Measurements from ENCODE around the gene PLA2G4B.

PLA2G4B gene

DNA sequence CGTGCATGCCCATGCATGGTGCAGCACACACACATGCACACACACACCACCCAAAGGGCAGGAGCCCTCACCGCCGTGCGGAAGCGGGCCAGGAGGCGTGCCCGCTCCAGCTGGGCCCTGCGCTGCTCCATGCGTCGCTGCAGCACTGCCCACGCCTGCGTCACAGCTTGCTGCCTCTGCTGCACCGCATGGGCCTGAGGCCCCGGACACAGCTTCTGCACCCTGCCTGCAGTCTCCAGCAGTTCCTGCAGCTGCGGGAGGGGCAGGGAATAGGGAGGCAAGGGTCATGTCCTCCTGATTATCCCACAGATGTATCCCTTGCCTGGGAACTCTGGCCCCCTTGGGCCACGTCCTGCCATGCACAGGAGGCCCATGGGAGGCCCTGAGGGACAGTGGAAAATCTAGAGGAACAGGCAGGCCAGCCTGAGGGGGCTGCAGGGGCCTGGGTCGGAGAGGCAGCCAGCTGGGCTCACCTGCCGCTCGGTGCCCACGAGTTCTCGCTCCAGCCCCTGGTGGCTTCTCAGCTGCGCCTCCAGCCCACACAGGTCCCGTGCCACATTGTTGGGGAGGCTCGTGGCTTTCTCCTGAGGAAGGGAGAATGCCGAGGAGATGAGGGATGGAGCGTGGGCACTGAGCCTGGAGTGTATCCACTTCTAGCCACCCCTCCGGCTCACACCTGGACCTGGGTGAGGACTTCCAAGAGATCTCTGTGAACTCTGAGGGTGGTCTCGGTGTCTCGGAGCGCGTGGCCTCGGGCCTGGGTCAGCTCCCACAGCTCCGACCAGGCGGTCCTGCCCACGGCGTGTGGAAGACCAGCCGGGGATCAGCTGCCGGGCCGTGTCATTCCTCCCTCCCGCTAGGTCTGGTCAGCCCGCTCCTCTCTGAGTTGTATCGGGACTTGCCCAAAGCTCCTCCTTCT is 31.4 kb downstream of the PLA2G4B start:
- DNase-seq (ENCODE audit: low read depth): no peak

DNA sequence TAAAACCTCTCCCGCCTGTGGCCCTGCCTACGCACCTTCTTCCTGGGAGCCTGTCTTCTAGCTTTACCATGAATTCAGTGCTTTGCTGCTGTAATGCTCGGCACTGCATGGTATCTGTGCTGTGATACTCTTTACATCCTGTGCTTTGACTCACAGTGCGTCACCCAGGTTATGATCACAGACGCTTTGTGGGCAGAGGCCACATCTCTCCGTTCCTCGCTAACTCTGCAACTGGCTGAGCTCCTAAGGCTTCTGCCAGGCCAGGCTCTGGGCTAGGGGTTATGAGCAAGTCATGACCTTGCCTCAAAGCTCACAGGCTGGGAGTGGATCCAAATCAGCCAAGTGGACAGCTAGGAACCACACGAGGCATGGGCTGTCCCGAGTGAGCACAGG is 32.0 kb downstream of the PLA2G4B start:
- DNase-seq (ENCODE audit: low read depth): peak; percentile 39

GRCh38 chr15:41871175-41871905 is 32.7 kb downstream of the PLA2G4B start:
- DNase-seq (ENCODE audit: low read depth): no peak

- DNase-seq (ENCODE audit: low read depth): no peak
Observed at GRCh38 chr15:41872166-41872747, 33.6 kb downstream of the PLA2G4B start.

- DNase-seq (ENCODE audit: low read depth): no peak
Observed at GRCh38 chr15:41873711-41874110, 35.1 kb downstream of the PLA2G4B start.

DNA sequence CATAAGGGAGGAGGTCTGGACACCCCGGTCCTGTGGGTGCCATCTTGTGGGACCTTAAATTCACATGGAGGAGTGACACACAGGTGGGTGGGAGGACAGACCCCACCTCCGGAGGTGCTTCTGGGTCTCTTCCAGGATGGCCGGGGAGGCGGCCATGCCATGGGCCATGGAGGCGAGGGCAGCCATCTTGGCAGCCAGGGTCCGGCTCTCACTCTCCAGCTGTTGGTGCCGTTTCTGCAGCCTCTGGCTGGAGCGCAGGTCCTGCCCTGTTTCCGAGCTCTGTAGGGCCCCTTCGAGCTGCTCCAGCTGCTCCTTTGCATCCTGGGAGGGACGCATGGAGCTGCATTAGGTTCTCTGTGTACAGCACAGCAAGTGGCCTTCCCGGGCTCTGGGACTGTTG is 36.1 kb downstream of the PLA2G4B start:
- no peak for DNase-seq (ENCODE audit: low read depth)

DNA sequence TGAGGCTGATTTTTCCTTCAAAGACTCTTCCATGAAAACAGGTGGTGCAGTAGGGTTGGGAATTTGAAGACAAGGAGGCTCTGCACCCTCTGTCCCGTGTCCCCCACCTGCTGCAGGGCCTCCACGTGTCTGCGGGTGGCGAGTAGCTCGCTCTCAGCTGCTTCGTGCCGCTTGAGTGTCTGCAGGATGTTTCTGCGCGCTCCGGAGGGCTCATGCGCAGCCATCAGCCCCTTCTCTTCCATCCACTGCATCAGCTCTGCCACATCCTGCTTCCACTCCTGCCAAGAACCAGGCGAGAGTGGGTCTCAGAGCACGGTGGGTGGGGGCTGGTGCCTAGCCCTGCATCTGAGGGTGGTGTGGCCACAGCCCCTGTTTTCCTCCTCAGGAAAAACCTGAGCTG is 37.4 kb downstream of the PLA2G4B start:
- no peak for DNase-seq (ENCODE audit: low read depth)

- DNase-seq (ENCODE audit: low read depth): no peak
Observed at GRCh38 chr15:41876689-41877088, 38.0 kb downstream of the PLA2G4B start.

DNA sequence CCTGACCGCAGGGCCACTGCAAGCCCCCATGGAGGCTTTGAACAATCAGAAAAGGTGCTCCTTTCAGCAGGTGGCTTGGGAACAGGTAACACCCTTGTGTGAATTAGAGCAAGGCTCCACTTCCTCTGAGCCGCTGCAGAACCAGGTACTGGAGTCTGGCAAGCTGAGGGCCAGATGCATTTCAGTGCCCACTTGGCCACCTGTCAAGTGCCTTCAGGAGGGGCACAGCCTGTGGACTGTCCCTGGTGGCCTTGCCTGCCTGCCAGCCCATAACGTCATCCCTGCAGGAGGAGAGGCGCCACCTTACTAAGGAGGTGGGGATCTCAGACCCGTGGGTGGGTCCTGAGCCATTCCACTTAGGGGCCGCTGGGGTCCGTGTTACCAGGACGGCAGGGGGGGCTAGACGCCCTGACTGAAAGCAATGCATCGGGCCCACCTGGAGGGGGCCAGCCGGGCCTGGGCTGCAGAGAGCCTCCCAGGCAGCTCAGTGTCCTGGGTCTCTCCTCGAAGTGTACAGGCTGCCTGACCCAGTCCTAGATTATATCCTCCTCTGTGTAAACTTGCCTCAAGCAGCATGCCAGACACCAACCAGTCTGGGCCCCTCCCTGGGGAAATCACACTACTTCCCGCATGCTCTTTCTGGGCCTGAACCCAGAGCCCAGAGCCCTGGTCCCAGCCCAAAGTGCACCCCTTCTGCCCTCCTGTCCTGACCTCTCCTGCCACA is 39.1 kb downstream of the PLA2G4B start:
- no peak for DNase-seq (ENCODE audit: low read depth)

DNA sequence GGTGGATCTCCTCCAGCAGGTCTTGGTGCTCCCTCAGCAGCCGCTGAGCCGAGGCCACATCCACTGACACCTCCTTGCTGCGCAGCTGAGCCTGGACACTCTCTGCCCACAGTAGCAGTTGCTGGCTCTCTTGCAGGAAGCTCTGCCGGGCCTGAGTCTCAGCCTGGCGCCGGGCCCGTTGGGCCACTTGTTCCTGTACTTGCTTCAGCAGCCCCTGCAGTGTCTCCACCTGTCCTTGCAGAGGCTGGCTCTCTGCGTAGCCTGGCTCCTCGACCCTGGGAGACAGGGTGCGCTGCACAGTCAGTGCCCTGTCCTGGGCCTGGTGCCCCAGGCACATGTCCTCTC is 39.7 kb downstream of the PLA2G4B start:
- DNase-seq (ENCODE audit: low read depth): no peak

GRCh38 chr15:41879321-41879845 is 40.7 kb downstream of the PLA2G4B start:
- no peak for DNase-seq (ENCODE audit: low read depth)

GRCh38 chr15:41880156-41880877 is 41.7 kb downstream of the PLA2G4B start:
- DNase-seq (ENCODE audit: low read depth): no peak

DNA sequence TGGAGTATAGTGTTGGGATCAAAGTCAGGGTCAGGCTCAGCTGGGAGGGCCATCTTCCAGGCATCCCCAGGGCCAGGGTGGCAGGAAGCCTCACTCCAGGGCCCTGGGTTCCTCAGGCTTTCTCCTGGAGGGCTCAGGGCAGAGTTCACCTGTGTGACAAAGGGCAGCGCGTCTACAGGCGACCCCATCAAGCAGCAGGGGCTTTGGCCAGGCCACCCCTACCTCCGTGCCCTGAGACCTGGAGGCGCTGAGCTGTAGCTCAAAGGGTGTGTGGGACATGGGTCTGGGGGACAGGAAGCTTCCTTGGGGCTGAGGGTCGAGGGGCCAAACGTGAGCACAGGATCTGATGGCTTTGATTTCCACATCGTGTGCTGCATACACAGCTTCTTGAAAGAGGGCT is 42.4 kb downstream of the PLA2G4B start:
- no peak for DNase-seq (ENCODE audit: low read depth)

DNA sequence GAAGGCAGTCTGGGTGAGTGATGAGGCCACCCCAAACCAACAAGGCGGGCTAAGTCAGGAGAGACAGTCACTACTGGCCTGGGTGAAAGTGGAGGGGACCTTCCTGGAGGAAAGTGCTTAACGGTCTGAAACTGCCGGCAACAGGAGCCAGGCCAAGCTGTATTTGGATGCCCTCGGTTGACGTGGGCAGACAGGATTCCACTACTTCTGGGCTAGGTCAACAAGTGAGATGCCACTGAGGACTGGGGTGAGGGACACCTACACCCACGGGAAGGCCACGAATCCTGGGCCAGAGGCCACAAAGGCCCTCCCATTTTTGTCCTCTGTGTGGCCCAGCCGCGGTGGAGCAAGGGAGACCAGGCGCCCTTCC is 42.9 kb downstream of the PLA2G4B start:
- no peak for DNase-seq (ENCODE audit: low read depth)

DNA sequence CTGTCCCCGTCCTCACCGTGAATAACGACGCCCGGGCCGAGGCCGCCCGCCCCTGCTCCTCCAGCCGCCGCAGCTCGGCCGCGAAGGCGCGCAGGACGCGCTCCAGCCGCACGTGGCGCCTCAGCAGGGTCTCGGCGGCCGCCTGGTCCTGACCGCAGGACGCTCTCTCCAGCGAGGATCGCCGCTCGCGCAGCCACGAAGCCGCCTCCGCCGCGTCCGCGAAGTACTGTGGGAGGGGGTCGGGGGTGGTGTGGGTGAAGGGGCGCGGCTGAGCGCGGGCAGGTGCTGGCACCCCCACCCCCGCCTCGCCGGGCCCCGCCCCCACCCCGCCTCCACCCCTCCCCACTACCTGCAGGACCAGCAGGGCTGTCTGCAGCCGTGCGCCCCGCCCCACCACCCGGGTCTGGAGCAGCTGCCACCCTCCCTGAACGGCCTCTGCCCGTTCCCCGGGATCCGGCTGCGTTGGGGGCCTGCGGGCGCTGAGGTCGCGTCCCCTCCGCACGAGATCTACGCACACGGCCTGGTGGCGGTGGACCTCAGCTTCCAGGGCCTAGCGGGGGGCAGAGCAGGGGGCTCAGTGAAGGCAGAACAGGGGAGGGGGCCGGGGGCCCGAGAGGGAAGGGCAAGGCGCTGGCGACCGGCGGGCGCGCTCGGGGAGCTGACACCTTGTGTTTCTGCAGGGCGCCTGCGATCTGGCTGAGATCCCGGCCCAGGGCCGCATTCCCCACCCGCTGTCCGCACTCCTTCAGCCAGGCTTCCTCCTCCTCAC is 43.5 kb downstream of the PLA2G4B start:
- no peak for DNase-seq (ENCODE audit: low read depth)

DNA sequence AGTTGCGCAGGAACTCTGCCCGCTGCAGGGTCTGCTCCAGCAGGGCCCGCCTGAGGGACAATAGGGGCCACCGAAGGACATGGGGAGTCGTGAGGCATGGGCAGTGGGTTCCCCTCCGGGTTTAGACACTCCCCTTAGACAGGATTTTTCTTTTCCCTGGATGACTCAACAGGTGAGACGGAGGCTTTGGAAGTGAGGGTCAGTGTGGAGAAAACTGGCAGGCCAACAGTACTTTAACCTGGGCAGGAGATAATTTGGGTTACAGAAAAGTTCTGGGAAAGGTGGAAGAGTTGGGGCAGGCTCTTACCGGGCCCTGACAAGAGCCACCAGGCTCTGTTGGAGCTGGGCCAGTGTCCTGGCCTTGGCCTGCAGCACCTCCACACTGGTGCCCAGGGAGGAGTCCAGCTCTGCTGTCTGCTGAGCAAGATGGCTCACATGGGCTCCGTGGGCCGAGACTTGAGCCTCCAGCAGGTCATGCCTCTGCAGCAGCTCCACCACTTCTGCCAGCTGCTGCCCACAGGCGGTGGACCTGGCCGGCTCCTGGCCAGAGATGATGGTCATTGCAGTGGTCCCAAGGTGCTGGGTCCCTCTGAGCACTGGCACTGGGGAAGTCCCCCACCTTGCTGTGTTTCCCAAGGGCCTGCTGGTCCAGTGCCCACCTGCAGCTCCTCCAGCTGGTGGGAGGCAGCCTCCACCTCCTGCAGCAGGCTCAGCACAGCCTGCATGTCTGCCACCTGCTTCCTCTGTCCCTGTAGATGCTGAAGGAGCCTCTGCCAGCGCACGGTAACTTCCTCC is 44.2 kb downstream of the PLA2G4B start:
- DNase-seq (ENCODE audit: low read depth): no peak

DNA sequence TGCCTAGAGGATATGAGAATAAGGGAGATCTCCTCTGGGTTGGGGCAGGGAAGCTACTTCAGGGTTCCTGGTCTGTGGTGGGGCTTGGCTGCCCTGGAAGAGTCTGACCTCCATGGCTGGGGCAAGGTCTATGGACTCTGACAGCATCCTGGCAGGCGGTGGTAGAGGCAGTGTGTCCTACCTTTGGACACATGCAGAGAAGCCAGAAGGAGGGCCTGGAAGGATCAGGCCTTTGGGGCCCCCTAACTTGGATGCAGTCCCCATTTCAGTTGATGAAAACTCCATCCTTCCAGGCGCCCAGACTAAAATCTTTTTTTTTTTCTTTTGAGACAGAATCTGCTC is 44.8 kb downstream of the PLA2G4B start:
- DNase-seq (ENCODE audit: low read depth): no peak

- no peak for DNase-seq (ENCODE audit: low read depth)
Observed at GRCh38 chr15:41884458-41884857, 45.8 kb downstream of the PLA2G4B start.

DNA sequence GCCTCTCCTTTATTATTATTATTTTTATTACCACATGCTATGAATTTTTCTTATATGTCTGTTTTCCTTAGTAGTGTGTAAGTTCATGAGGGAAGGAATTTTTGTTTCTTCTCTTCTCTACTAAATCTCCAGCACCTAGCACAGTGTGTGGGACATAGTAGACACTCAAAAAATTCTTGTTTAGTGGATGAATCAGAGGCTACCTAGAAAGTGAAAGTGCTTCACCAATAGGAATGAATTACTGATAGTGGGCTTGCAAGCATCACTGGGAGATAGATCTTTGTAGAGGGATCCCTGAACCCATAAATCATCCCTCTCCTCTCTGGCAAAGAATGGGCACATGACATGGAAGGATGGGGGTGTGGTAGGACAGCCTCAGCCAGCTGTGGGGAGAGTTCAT is 46.7 kb downstream of the PLA2G4B start:
- DNase-seq (ENCODE audit: low read depth): no peak

DNA sequence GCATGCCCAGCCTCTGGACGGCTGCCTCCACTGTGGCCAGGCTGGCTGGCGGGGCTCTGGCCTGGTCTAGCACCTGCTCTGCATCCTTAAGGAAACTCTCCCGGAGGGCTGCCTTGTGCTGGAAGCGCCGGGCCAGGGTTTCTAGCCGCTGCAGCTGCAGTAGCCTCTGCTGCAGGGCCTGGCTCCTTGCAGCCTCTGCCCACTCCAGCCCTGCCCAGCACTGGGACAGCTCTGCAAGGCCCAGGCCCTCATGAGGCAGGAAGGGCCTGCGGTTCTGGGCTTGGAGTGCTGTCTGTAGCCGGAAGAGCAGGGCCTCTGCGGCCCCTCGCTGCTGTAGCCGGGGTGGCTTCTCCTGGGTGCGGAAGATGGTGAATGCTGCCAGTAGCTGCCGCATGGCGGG is 47.2 kb downstream of the PLA2G4B start:
- DNase-seq (ENCODE audit: low read depth): no peak
